ENCODE results near the gene PREX1.

PREX1 gene

DNA sequence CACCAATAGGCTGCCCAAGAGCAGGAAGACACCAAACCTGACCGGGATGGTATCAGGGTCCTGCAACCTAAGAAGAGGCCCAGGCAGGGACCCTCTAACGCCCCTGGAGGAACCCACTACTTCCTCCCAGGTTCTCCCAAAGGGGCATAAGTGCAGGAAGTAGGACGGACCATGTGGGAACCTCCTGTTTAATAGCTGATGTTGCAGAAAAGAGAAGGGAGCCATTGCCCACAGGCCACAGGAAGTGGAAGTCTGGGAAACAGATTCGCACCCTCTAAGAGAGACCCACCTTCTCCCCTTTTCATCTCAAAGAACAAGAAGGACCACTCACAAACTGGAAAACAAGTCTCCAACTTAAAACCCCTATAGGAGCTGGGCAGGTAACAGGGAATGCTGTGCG, 18.1 kb downstream of the PREX1 start:
- no peak for DNase-seq

- no peak for DNase-seq
These were observed 19.3 kb downstream of the PREX1 start for GRCh38 chr20:48808382-48809034.

DNA sequence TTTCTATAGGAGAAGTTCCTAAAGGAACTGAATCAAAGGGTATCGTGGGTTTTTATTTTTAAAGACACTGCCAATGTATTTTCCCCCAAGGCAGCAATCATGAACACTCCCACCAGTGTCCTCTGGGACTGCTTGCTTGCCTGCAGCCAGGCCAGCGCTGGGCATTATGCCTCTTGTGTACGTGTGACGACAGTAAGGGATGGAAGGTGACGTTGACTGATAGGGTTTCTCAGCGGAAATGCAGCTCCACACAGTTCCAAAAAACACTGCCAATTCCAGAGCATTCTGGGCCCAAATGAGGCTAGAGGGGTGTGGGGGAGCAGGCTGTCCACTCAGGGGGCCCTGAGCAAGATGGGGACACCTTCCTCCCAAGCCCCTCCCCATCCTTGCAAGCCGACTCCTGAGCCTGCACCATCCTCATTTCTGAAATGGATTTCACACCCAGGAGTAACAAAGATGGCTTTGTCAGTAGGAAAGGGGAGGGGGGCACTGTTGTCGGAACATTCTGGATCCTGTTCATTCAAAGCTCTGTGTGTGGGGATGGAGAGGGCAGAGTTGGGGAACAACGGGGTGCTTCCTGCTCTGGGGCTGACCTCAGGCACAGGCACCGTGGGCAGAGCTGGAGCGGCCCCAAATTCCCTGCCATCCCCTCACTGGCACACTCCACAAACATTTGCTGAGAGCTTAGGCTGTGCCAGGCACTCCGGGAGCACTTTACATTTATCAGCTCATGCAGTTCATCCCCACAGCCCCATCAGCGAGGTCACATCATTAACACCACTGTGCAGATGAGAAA, 20.0 kb downstream of the PREX1 start:
- DNase-seq = no peak

- DNase-seq = no peak
These were observed 20.7 kb downstream of the PREX1 start for GRCh38 chr20:48807051-48807450.

GRCh38 chr20:48805716-48806115, 22.1 kb downstream of the PREX1 start:
- DNase-seq = no peak

GRCh38 chr20:48805286-48805685, 22.5 kb downstream of the PREX1 start:
- no peak for DNase-seq

- DNase-seq = no peak
These were observed 23.4 kb downstream of the PREX1 start for GRCh38 chr20:48804300-48804980.

GRCh38 chr20:48803176-48804053, 24.4 kb downstream of the PREX1 start:
- DNase-seq = no peak

DNA sequence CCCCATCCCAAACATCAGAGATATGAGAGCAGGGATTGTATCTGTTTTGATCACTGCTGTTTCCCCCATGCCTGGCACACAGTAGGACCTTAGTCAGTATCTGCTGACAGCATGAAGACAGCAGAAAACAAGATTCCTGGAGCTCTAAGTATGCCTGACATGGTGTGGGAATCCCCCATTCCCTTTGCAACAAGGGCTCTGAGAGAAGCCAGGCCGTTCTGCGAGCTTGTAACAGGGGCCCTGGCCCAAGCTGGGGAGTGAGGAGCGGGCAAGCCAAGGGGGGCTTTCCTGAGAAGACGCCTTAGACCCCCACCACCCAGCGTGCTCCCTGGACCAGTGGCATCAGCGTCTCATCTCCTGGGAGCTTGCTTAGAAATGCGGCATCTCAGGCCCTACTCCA, 25.2 kb downstream of the PREX1 start:
- no peak for DNase-seq

DNA sequence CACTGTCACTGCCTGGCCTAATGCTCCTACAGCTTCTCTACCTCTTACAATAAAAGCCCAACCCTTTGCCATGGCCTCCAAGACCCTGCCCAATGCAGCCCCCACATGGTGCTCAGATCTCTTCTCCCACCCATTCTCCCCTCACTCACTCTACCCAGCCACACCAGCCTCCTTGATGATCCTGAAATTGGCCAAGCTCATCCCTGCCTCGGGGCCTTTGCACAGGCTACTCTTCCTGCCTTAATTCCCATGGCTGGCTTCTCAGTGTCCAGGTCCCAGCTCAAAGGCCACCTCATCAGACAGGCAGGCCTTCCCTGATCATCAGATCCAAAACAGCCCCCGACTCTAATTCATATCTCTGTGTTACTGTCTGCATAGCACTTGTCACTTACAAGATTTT, 25.6 kb downstream of the PREX1 start:
- no peak for DNase-seq

GRCh38 chr20:48801197-48801596, 26.6 kb downstream of the PREX1 start:
- DNase-seq = no peak

GRCh38 chr20:48800177-48800576, 27.6 kb downstream of the PREX1 start:
- no peak for DNase-seq

DNA sequence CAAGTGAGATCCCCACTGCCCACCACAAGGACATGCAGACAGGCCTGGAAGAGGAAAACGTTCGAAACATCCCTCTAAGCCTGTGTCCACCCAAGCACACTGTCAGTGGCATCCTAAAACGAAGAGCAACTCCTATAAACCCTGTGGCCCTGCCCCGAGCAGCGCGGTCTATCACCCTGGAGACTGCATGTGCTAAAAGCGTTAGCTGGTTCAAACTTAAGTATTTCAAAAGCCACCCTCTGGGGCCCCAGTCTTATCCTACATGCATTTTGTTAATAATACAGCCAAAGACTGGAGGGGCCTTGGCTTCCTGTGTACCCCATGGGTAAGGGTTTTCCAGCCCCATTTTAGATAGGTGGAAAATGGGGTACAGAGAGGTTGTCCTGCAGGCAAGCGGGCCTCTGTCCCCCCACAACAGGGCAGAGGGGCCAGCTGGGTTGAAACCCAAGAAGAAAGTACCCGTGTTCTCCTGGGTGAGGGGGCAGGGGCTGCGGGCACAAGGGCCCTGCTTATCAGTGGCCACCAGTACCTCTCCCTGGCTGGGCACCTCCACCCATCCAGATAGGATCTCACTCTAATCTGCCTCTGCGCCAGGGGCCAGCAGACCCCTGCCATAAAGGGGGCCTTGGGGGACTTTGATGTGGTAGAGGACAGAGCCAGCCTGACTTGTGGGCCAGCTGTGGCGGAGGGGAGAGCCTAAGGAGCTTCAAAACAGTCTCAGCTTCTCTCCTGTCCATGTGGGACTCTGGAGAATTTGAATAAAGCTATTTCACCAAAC, 28.3 kb downstream of the PREX1 start:
- DNase-seq = no peak

DNA sequence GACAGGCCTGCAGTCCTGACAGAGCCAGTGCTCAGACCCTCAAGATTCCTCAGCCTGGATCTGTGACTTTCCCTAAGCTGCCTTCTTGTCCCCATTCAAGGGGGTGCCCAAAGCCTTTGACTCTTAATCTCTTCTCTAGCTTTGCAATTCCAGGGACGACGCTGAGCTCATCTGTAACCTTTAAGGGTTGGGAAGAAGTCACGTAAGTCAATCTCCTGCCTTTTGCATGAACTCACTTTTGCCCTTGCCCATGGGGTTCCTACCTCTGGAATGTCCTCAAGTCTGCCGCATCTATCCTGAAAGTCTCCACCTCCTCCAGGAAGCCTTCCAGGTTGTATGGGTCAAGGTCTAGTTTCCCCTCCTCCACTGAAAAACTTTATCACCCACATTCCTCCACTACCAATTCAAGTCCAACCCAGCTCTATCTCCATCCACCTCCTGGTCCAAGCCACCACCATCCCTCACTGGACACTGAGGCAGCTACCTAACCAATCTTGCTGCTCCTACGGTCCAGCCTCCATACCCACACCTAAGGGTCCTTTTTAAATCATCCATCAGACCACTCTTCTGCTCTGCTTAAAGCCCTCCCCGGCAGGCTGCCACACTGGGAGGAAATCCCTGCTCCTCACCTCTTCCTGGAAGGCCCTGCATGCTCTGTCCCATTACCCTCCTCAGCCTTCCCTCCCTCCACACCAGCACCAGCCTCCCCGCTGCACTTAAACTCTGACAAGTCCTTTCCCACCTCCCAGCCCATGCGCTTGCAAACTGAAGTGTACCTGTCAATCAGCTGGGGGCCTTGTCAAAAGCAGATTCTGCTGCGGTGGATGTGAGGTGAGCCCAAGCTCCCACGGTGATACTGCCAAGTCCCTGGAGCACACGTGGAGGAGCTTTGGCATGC, 29.7 kb downstream of the PREX1 start:
- no peak for DNase-seq

DNA sequence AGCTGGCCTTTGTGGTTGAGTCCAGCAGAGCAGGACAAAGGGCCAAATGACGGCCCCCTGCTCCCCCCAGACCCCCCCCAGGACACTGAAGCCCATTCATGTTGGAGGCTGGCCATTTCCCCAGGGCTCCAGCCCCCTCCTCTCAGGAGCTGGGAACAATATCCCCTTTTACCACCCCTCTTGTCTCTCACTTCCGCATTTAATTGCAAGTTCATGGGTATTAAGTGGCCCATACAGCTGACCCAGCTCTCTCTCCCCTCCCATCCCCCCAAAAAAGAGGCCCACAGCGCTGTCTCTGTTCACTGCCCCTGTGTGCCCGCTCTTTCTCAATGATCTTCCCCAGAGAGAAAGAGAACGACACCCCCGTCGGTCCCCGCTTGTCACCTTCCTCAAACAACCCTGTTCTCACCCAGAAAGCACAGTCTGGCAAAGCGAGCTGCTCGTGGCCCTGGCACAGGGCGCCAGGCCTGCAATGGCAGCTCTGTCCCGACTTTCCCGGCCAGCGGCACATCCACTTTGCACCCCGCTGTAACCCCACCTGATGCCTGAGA, 30.4 kb downstream of the PREX1 start:
- DNase-seq = no peak

DNA sequence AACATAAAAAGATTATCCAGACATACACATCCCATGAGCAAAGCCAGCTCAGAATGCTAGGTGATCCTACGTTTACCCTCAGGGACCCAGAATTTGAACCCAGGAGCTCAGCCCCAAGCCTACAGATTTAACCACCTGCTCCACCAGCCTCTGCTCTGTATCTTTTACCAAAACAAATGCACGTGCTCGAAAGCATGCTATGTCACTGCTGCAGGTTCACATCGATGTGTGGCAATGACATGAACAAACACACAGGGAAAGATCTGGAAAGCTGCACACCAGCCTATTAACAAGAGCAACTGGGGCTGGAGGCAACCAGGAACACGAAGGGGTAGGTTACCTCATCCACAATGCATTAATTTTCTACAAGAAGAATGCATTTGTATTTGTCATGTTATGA, 32.1 kb downstream of the PREX1 start:
- no peak for DNase-seq

DNA sequence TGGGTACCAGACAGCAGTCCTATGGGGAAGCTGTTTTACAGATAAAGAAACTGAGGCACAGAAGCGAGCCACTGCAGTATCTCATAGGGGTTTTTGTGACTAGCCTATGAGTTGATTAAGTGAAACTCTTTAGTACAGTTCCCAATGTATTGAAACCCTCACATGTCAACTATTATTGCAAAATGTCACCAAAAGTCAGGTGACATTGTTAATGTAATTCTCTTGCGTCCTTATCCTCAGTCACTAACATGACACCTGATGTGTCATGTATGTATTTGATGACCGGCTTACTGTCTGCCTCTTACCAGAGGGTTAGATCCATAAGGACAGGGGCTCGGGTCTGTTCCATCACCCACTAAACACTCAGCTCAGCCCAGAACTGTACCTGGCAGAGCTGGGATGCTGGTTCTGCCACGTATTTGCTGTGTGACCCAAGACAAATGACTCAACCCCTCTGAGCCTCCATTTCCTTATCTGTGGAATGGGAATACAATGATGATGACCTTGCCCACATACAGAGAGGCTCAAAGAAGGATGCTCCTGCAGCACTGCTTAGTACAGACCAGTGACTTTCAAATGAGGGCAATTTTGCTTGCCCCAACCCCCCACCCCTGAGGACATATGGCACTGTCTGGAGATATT, 32.9 kb downstream of the PREX1 start:
- no peak for DNase-seq

- DNase-seq = no peak
These were observed 33.4 kb downstream of the PREX1 start for GRCh38 chr20:48794360-48794759.

GRCh38 chr20:48793776-48794175, 34.0 kb downstream of the PREX1 start:
- DNase-seq = no peak

- DNase-seq = no peak
These were observed 36.1 kb downstream of the PREX1 start for GRCh38 chr20:48791666-48792071.
